ENCODE measurements around the gene THAP12.
"Not testable (repeated sequence)": the region's sequence is repeated elsewhere in the genome, so short reads cannot be mapped to it uniquely, and the experiment has no call there.

DNA sequence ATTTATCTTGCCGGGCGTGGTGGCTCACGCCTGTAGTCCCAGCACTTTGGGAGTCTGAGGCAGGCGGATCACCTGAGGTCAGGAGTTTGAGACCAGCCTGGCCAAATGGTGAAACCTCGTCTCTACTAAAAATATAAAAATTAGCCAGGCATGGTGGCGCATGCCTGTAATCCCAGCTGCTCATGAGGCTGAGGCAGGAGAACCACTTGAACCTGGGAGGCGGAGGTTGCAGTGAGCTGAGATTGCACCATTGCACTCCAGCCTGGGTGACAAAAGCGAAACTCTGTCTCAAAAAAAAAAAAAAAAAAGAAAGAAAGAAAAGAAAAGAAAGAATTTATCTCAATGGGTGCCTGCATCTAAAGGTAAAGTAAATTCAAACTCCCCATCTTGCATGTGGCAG is 20.6 kb upstream of the THAP12 start:
- TF ChIP-seq, protein P1, sequence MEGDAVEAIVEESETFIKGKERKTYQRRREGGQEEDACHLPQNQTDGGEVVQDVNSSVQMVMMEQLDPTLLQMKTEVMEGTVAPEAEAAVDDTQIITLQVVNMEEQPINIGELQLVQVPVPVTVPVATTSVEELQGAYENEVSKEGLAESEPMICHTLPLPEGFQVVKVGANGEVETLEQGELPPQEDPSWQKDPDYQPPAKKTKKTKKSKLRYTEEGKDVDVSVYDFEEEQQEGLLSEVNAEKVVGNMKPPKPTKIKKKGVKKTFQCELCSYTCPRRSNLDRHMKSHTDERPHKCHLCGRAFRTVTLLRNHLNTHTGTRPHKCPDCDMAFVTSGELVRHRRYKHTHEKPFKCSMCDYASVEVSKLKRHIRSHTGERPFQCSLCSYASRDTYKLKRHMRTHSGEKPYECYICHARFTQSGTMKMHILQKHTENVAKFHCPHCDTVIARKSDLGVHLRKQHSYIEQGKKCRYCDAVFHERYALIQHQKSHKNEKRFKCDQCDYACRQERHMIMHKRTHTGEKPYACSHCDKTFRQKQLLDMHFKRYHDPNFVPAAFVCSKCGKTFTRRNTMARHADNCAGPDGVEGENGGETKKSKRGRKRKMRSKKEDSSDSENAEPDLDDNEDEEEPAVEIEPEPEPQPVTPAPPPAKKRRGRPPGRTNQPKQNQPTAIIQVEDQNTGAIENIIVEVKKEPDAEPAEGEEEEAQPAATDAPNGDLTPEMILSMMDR (conservative IDR thresholded peaks at IDR 0.05; ENCODE audit: low read length) = not testable (repeated sequence)
- TF ChIP-seq EZH2phosphoT487 (IDR thresholded peaks at IDR 0.05; ENCODE audit: borderline replicate concordance) = not testable (repeated sequence)
